ENCODE results near the gene HPCAL1.

HPCAL1 gene

DNA sequence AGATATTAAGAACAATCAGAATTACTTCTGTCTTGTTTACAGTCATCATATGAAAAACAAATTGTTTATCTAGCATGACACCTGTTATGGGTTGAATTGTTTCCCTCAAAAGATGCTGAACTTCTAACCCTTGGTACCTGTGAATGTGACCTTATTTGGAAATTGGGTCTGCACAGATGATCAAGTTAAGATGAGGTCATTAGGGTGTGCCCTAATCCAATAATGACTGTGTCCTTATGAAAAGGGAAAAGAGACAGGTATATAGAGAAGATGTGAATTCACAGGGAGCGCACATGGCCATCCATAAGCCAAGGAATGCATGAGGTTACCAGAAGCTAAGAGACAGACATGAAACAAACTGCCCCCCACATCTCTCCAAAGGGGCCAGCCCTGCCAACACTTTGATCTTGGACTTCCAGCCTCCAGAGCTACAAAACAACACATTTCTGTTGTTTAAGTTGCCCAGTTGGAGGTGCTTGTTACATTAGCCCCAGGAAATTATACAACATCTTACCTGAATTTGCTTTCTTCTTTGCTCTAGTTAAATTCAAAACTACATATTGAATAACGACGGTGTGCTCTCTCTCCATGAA is 2.3 kb upstream of the HPCAL1 start:
- no peak for TF ChIP-seq ZNF274 (IDR thresholded peaks at IDR 0.05; ENCODE audit: low read depth, low read length)

DNA sequence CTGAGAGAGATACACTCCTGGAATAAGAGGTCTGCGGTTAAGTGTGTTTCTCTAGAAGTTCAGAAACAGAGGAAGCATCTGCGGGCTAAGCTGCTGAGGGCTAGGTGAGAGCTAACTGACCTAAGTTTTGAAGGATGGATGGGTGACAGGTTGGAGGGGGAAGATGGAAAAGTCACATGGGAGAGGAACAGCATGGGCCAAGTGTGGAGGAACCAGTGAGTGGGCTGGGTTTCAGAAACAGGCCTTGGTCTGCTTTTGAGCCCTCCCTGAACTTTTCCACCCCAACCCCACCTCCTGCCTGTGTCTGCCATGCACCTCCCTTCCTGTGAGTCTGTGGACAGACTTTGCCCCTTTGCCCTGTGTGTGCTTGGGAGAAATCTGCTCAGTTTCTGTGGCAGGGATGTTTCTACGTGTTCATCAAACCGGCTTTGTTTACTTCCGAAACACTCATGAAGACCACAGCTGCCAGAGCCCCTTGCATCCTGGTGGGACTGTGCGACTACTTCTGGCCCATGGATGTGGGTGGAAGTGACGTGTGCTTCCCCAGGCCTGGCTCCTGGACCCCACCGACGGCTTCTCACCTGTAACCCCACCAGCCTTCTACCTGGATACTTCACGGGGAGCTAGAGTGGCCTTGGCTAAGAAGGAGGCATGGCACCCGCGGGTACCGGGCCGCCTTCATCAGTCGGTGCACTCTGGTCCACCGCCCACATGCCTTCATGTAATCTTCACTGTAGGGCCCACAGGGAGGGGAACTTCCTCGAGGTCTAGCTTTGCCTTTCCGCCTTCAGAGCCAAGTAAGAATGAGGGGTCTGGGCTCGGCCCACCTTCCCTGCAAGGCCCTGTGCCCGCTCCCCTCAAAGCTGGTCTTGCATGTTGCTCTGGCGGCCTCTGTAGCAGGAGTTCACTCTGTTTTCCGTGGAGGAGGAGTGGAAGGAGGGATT is 1.4 kb upstream of the HPCAL1 start:
- no peak for TF ChIP-seq ZNF274 (IDR thresholded peaks at IDR 0.05; ENCODE audit: low read depth, low read length)
- no peak overlapping the region; the same call in 1 of the 2 replicates for H3K4me3 ChIP-seq (ENCODE audit: low read length)

More for the DNA sequence above, 2.3 kb upstream of the HPCAL1 start:
- H3K4me3 ChIP-seq (ENCODE audit: low read length): no peak overlapping the region

DNA sequence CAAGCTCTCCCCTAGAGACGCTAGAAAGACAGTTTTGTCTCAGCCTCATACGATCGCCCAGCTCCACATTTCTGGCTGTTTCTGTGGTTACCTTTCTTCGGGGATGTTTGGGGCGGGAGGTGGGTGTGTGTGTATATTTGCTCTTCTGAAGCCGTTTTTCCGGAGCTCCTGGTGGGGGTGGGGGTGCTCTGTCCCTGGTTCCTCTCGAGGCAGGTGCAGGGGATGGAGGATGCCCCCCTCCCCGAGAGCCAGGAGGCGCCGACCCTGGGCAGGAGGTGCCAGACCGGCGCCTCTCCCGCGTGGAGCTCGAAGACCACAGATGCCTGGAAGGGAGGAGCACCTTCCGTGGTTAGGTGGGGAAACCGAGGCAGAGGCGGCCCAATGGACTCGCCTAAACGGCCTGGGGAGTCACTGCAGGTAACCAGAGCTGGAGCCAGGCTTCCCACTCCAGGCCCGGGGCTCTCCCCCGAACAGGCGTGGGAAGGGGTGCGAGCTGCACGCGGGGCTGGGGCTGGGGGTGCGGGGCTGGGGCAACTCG is 694 bp upstream of the HPCAL1 start:
- no peak for TF ChIP-seq ZNF274 (IDR thresholded peaks at IDR 0.05; ENCODE audit: low read depth, low read length)
- H3K4me3 ChIP-seq (ENCODE audit: low read length): peak overlapping the region; percentile 60; the same call in 1 of the 2 replicates

DNA sequence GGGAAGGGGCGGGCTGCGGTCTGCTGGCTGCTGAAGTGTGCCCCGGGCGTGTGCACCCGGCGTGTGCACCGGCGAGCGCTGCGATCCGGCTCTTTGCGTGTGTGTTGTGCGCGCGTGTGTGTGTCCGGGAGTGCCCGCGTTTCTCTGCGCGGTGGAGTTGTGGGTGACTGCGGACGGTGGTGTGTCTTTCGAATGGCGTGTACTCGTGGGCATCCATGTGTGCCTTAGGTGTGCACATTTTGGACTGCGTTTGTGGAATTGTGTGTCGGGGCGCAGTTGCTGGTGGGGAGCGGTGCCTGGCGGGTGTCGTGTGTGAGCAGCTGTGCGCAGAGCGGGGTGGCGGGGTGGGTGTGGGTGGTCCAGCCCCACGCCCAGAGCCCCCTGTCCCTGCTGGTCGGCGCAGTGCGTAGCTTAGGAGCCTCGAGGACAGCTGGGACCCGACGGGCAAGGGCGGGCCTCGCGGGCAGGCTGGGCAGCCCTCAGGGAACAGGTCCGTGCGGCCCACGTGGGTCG is 533 bp downstream of the HPCAL1 start:
- no peak for TF ChIP-seq ZNF274 (IDR thresholded peaks at IDR 0.05; ENCODE audit: low read depth, low read length)
- H3K4me3 ChIP-seq (ENCODE audit: low read length): peak overlapping the region; percentile 74

DNA sequence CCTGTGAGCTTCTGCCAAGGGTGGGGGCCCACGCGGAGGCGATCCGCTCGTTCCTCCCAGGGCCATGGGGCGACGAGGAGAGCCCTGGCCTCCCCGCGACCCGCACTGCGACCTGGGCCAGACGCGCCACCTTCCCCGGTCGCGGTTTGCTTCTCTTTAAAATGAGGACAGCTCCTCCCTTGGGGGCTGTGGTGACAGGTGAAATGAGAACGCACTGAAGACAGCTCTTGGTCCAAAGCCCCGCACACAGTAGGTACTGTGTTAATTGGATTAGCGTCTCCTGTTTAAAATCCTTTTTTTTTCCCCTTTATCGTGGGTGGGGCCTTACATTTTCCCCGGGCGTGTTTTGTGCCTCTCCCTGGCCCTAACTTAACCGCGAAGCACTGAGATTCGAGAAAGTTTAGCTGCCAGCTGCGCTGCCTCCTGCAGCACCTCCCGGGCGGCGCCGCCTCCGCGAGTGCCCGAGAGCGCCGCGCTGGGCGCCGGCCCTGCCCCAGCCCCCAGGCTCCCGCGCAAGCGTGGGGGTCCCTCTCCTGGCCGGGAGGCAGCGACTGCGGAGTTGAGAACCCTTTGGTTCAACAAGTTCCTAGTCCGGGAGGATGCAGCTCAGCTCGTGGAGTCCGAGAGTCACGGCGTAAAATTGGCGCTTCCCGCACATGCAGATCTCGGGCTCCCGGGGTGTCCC is 1.1 kb downstream of the HPCAL1 start:
- TF ChIP-seq ZNF274 (IDR thresholded peaks at IDR 0.05; ENCODE audit: low read depth, low read length): no peak
- H3K4me3 ChIP-seq (ENCODE audit: low read length): peak overlapping the region; percentile 74; the same call in 1 of the 2 replicates

DNA sequence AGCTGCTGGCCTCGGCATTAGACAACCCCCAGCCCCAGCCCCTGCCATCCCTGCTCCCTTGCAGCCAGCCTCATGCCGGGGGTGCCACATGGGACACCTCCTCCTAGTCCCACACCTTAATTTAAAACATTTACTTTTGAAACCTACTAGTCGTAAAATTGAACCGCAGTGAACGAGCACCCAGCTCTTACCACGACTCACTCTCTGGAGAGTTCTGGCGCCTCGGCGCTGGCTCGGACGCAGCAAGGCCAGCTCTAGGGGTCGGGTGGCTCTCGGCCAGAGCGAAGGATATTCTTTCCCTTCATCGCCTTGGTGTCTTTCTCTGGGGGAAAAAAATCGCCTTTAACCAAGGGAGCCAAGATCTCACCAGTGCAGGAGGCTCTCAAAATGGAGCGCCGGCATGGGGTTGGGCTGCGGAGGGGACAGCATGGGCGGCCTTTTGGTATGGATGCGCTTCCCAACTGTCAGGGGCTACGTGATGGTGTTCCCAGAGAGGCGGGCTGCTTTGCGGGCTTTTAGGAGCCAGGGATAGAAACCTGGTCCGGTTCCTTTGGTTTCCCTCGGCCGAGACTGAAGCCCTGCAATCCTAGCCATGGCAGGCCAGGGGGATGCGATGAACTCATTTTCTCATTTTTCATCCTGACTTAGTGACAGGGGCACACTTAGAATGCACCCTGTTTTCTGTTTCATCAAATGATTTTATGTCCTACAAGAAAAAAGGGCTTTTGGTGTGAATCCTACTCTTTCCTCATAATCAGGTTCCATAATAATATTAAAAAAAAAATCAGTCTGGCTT is 2.0 kb downstream of the HPCAL1 start:
- peak overlapping the region; percentile 74; the same call in 1 of the 2 replicates for H3K4me3 ChIP-seq (ENCODE audit: low read length)
- no peak for TF ChIP-seq ZNF274 (IDR thresholded peaks at IDR 0.05; ENCODE audit: low read depth, low read length)

DNA sequence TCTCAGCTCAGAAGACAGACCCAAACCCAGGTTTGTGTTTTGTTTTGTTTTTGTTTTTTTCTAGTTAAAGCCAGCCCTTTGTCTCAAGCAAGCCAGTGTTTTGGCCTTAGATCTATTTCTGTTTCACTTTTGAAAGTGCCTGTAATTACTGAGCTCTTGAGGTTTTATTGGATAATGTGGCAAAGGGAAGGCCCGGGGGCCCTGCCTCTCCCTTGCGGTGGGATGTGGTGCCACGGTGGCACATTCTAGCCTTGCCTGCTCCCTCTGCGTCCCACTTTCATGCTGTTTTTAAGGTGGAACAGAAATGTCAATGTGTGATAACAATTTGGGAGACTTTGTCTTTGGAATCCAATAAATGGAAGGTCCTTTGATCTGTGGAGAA is 2.5 kb downstream of the HPCAL1 start:
- TF ChIP-seq ZNF274 (IDR thresholded peaks at IDR 0.05; ENCODE audit: low read depth, low read length): no peak
- no peak overlapping the region for H3K4me3 ChIP-seq (ENCODE audit: low read length)

DNA sequence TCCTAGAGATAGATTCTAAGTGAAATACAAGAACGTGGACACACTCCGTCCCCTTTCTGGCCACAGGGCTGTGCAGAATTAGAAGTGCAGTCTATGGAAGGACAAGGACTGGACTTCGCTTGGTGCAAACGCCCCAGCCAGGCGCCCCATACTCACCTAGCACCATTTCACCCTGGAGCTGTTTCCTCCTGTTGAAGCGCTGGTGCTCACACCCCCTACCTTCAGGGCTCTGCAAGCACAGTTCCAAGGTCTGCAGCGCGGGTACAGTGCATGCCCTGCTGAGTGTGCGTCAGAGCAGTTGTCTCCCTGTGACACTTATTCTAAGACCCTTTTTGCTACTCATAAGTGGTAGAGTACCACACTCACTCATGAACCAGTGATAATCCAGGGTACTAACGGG is 3.0 kb downstream of the HPCAL1 start:
- TF ChIP-seq ZNF274 (IDR thresholded peaks at IDR 0.05; ENCODE audit: low read depth, low read length): no peak
- H3K4me3 ChIP-seq (ENCODE audit: low read length): no peak overlapping the region

DNA sequence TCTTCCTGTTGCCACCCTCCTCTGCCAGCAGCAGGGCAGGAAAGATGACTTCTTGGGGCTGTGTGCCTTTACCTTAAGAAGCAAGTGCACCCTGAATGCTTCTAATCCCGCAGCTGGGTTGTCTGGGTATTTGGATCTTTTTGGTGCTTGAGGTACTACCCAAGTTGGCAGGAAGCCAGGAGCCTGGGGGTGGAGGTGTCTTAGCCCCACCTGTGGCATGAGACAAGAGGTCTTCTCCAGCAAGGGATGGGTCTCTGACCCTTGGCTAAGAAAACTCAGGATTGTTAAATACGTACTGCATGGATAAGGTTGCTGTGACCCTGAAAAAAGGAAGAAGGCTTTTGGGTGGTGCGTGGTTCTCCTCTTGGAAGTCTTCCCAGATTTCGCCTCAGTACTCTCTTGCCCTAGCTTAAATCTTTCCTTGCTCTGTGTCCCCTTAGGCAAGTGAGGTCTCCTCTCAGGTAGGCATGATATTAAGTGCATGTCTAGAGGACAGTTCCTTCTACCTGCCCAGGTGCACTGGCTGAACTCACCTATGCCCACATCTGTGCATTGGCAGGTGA is 4.3 kb downstream of the HPCAL1 start:
- TF ChIP-seq ZNF274 (IDR thresholded peaks at IDR 0.05; ENCODE audit: low read depth, low read length): no peak

DNA sequence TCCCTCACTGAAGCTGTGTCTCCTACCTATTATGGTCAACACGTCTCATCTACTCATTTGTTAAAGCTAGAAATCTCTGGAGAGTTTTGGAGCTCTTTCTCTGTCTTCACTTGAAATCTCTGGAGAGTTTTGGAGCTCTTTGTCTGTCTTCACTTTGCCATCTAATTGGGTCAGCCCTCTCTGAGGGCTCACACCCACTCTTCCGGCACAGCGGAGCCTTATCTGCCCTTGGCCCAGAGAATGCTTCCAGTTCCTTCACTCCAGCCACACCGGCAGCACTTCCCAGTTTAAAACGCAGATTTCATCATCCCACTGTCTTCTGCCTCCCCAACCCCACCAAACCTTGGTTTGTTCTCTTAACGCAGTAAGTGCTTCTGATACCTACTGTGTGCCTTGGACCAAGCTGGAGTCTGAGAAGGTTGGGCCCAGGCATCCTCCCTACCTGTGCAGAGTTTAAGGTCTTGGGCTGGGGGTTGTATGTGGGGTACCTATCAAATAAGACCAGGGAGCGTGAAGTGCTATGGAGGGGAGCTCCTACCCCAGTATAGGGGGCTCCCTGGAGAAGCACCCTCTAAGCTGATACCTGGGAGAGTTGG is 5.0 kb downstream of the HPCAL1 start:
- H3K4me3 ChIP-seq (ENCODE audit: low read length): no peak overlapping the region

More for the DNA sequence above, 4.3 kb downstream of the HPCAL1 start:
- H3K4me3 ChIP-seq (ENCODE audit: low read length): no peak overlapping the region

DNA sequence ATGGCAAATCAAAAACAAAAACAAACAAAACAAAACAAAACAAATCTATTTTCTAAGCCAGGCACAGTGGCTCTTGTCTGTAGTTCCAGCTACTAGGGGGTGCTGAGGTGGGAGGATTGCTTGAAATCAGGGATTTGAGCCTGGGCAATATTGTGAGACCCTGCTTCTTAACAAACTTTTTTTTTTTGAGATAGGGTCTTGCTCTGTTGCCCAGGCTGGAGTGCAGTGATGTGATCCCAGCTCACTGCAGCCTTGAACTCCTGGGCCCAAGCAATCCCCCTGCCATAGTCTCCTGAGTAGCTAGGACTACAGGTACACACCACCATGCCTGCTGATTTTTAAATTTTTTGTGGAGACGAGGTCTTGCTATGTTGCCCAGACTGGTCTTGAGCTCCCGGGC is 6.2 kb downstream of the HPCAL1 start:
- no peak for TF ChIP-seq ZNF274 (IDR thresholded peaks at IDR 0.05; ENCODE audit: low read depth, low read length)
- H3K4me3 ChIP-seq (ENCODE audit: low read length): no peak overlapping the region

More for the DNA sequence above, 5.0 kb downstream of the HPCAL1 start:
- no peak for TF ChIP-seq ZNF274 (IDR thresholded peaks at IDR 0.05; ENCODE audit: low read depth, low read length)

DNA sequence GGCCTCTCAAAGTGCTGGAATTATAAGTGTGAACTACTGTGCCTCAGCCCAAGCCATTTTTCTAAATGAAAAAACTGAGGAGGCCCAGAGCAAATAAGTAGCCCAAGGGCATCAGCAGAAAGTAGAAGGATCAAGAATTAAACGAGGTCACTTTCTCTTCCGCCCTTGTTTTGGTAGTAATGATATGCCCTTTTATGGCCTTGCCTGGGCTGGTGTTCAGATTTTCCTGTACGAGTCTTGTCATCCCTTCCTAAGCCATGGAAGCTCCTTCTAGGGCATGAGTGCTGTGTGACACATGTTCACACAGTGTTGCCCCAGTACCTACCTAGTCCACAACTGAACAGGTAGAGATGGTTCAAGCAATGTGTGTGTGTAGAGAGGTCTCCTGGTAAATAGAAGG is 6.6 kb downstream of the HPCAL1 start:
- H3K4me3 ChIP-seq (ENCODE audit: low read length): no peak overlapping the region
- TF ChIP-seq ZNF274 (IDR thresholded peaks at IDR 0.05; ENCODE audit: low read depth, low read length): no peak

Data from GM08714 (cell line).